ENCODE measurements around the gene ATAT1. TPM values are rescaled to one million over a fixed set of nuclear protein-coding genes. Genes with fewer than 3 reads are reported as not detected.

The ATAT1 gene
- total RNA-seq, 2 donors from 2014 or later = 11.3 to 13.1 TPM

GRCh38 chr6:30611856-30612194 lies 14.8 kb upstream of the ATAT1 start:
- ATAC-seq (no peak), DNase-seq (no peak)
- intact Hi-C loops (cut with DNase I, micrococcal nuclease) = no loop called here

GRCh38 chr6:30612213-30612612 lies 14.5 kb upstream of the ATAT1 start:
- intact Hi-C loops (cut with DNase I, micrococcal nuclease) = no loop called here
- ATAC-seq = no peak

DNA sequence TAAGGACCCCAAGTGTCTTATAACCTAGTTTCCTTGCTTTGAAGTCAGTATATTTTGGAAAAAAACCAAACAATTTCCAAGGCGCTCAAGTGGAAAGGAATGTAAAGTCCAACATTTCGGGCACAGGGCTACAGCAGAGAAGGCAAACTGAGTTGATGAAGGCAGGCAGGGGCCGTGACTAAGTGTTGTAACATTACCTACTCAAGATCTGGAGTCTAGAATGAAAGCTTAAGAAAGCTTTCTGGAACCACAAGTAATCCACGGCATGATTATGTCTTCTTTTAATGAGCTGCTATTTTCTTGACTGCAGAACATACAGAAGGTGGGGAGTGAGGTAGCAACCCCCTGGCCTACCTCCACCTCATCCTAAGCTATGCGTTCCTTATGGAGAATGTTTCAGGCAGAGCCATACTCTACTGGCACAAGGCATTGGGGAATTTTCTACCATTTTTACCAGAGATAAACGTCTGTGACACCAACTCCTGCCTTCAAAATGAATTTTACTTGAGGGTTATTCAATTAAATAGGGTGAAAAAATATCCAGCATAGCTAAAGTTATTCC lies 13.9 kb upstream of the ATAT1 start:
- DNase-seq (no peak), ATAC-seq (no peak)
- intact Hi-C loops (cut with DNase I, micrococcal nuclease) = no loop called here

More at GRCh38 chr6:30612213-30612612, 14.5 kb upstream of the ATAT1 start:
- DNase-seq = no peak

DNA sequence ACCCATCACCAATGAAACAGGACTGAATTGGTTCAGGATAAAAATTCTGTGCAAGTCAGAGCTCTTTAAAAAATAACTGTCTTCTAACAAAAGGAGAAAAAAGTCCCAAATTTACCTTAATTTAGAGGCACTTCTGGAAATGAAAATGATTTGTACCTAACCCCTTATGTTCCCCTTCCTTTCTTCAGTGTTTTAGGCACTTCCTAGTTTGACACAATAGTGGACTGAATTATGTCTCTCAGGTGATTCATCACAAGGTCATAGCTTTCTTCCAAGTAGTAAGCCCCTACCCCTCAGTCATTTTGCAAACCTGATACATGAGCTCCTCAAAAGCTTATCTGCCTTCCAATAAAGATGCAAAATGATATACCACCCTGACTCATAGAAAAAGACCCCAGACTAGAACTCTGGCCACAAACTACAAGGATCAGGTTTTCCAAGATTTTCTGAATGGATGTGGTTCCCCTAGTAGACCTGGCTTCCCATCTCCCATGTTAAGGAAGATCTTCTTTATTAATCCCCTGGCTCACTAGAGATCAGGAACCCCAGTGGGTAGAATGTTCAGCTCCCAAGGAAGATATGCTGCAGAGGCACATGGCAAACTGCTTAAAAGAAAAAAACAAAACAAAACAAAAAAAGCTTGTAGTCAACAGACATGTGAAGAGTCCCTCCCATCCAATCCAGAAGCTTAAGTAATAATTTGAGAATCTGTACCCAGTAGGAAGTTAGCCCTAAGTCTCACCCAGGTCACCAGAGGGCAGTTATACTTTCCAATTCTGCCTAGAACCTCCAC lies 13.2 kb upstream of the ATAT1 start:
- intact Hi-C loops (cut with DNase I, micrococcal nuclease) = no loop called here
- ATAC-seq (no peak), DNase-seq (no peak)

- DNase-seq (no peak), ATAC-seq (no peak)
- intact Hi-C loops (cut with DNase I, micrococcal nuclease) = no loop called here
Measured at GRCh38 chr6:30614044-30614842, 12.4 kb upstream of the ATAT1 start.

GRCh38 chr6:30614843-30615218 lies 11.8 kb upstream of the ATAT1 start:
- DNase-seq (peak; percentile 80 to 94), ATAC-seq (peak; percentile 64)
- intact Hi-C loops (cut with DNase I, micrococcal nuclease) = no loop called here

GRCh38 chr6:30615219-30615957 lies 11.3 kb upstream of the ATAT1 start:
- intact Hi-C loops (cut with DNase I, micrococcal nuclease) = no loop called here
- ATAC-seq (no peak), DNase-seq (no peak)

GRCh38 chr6:30615958-30616810 lies 10.5 kb upstream of the ATAT1 start:
- DNase-seq (no peak), ATAC-seq (peak; percentile 5)
- intact Hi-C loops (cut with DNase I, micrococcal nuclease) = no loop called here

DNA sequence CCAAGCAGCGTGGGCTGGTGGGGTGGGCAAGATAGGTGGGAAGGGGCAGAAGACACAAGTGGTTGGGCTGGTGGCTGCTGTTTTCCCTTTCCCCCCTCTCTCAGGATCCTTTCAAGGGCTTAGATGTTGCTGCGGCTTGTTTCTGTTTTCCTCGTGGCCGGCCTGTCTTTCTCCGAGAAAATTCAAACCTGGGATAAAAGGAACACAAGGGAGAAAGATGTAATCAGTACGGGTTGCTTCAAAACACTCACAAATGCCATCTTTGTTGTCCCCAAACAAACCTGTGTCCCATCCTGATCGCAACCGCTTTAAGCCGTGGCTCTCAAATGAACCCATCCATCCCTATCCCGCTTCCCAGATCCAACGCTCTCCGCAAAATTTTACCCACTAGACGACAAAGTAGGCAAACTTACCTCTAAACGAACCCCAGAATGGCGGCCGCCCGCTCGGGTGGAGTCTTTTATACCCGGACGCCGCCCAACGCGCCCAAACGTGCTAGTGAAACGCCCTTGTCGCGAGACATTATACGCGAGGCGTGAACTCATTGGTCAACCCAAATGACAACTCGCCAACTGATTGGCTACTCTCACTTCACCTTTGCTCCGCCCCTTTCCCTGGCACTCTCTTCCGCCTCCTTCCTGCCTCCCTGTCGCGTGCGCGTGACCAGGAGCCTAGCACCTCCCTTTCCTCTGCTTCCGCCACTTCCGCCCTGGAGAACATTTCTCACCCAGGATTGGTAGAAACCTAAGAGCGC lies 9.7 kb upstream of the ATAT1 start, which contains the start of gene PPP1R10:
Gene PPP1R10 (minus strand): TSS at position 433 of the 754 bp plus-strand sequence. CDS start 7,299 bp downstream, outside the sequence.
- intact Hi-C loops (cut with DNase I, micrococcal nuclease) = no loop called here
- peak; percentile 76 for ATAC-seq
- DNase-seq = peak; percentile 97 to 100

DNA sequence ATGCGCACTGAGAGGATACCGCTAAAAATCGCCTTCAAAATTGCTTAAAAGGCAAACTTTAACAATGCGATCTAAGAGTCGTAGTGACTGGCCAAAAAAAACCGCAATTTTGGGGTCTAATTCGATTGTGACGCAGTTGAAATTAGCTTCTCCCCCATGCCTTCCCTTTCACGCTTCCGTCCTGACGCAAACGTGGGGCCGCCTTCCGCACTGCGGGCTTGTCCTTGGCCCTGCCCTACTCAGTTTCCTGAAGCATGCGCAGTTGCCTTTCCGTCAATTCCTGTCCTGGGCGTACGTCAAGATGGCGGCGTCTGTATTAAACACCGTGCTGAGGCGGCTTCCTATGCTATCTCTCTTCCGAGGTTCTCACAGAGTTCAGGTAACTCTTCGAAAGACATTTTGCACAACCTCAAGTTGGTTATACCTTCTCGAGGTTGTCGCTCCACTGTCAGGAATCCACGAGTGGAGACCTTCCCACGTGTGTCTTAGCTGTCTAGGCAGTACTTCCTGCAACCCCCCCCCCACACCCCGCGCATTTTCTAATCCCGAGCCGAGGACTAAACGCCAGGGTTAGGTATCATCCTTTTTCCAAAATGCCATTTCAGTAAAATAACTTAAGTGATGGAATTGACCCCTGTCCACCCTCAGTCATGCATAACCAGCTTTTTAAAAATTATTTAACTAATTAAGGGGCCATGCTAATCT lies 9.0 kb upstream of the ATAT1 start, which contains the start of gene MRPS18B:
Gene MRPS18B (plus strand): TSS at position 276 of the 705 bp plus-strand sequence. CDS start 26 bp downstream, at position 302.
- DNase-seq (peak; percentile 97 to 99), ATAC-seq (peak; percentile 74)
- intact Hi-C loops (cut with DNase I, micrococcal nuclease) = no loop called here

GRCh38 chr6:30618270-30618797 lies 8.3 kb upstream of the ATAT1 start:
- intact Hi-C loops (cut with DNase I, micrococcal nuclease) = no loop called here
- ATAC-seq = peak; percentile 47
- DNase-seq = peak; percentile 55

- intact Hi-C loops (cut with DNase I, micrococcal nuclease) = no loop called here
- ATAC-seq (no peak), DNase-seq (no peak)
Measured at GRCh38 chr6:30619561-30619960, 7.1 kb upstream of the ATAT1 start.

DNA sequence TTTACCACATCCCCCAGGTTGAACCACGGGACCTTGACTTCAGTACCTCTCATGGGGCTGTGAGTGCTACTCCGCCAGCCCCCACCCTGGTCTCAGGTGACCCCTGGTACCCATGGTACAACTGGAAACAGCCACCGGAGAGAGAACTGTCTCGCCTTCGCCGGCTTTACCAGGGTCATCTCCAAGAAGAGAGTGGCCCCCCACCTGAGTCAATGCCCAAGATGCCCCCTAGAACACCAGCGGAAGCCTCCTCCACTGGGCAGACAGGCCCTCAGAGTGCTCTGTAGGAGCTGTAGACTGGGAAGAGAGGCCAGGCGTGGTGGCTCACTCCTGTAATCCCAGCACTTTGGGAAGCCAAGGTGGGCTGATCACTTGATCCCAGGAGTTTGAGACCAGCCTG lies 1.2 kb upstream of the ATAT1 start:
- intact Hi-C loops (cut with DNase I, micrococcal nuclease) = no loop called here
- no peak for DNase-seq
- no peak for ATAC-seq

DNA sequence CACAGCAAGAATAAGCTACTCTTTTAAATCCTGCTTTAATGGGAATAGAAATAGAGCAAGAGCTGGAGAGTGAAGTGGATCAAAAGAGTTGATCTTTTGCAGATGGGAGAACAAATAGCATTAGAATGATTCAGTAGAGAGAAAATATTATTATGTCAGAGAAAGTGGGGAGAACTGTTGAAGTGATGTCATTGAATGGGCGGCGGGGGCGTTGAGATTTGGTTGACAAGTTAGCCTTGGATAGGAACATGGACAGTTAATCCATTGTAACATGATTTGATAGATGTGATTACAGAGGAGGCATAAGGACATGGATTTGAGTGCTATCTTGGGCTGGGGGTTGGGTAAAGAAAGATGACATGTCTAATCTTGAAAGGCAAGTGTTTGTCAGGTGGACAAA lies 9.2 kb downstream of the ATAT1 start:
- DNase-seq (no peak), ATAC-seq (no peak)
- intact Hi-C loops (cut with DNase I, micrococcal nuclease) = no loop called here

DNA sequence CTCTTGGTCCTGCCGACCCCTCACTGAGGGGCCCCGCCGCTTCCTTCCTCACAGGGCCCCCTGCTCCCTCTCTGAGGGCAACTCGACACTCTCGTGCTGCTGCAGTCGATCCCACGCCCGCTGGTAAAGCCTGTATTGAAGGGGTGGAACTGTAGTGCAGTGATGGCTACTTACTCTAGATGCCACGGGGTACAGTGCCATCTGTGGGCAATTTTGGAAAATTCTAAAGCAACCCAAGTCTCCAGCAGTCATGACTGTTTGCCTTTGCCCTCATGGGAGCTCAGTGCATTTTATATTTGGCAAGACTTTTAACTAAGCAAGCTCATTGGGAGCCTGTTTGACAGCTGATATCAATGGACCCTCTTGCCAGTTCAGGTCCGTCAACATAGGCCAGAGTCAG lies 13.8 kb downstream of the ATAT1 start:
- intact Hi-C loops (cut with DNase I, micrococcal nuclease) = no loop called here
- no peak for DNase-seq
- ATAC-seq = peak; percentile 18

- ATAC-seq (no peak), DNase-seq (no peak)
- intact Hi-C loops (cut with DNase I, micrococcal nuclease) = no loop called here
Measured at GRCh38 chr6:30641048-30641447, 14.4 kb downstream of the ATAT1 start.

DNA sequence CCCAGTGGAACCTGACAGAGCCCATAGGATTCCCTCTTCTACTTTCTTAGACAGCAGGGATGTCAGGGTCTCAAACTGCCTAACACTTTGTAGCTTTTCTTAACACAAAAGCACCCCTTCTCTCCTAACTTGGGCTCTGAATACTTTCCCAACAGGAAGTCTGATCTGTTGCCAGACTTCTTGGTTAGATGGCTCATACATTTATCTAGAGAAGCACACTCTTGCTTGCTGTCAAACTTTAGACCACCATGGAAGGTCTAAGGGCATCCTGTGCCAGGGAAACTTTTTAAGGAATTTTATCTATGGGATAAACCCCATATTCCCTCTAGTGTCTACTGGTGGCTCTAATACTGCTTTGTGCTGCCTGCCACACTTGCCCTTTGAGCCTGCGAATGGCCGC lies 17.0 kb downstream of the ATAT1 start:
- intact Hi-C loops (cut with DNase I, micrococcal nuclease) = no loop called here
- DNase-seq (no peak), ATAC-seq (no peak)

Data from left colon (tissue), 2 donors.